IPS-18a (cell line): Measurements from ENCODE around the gene MYO5B.

Source experiments
- H3K27ac ChIP-seq: one replicate; pipeline ENCODE4 v1.5.1; 2013; ENCODE audit warnings: low read length
- H3K27me3 ChIP-seq: one replicate; pipeline ENCODE4 v1.6.1; 2013; ENCODE audit warnings: mild to moderate bottlenecking, low read length; ENCODE audit not compliant: control insufficient read depth, insufficient read depth
- H3K36me3 ChIP-seq: one replicate; pipeline ENCODE4 v1.6.1; 2013; ENCODE audit warnings: low read depth, low read length; ENCODE audit not compliant: control insufficient read depth
- H3K4me1 ChIP-seq: one replicate; pipeline ENCODE4 v1.6.1; 2013; ENCODE audit warnings: low read depth, low read length; ENCODE audit not compliant: control insufficient read depth
- H3K4me3 ChIP-seq: one replicate; pipeline ENCODE4 v1.5.1; 2013; ENCODE audit warnings: low read length
- H3K9ac ChIP-seq: one replicate; pipeline ENCODE4 v1.6.1; 2013; ENCODE audit warnings: mild to moderate bottlenecking, low read length, moderate library complexity
- H3K9me3 ChIP-seq: one replicate; pipeline ENCODE4 v1.6.1; 2013; ENCODE audit warnings: low read depth, low read length; ENCODE audit not compliant: control insufficient read depth

MYO5B gene

GRCh38 chr18:49854681-49855080, 340.3 kb downstream of the MYO5B start:
- Histone ChIP-seq H3K4me1 (peaks cover 3% of the 10 kb centered on the region), H3K27me3 (no peaks in the 10 kb centered on the region), H3K9ac (no peak overlapping the region), H3K9me3 (no peaks in the 10 kb centered on the region), H3K4me3 (no peak overlapping the region), H3K36me3 (no peaks in the 10 kb centered on the region), H3K27ac (no peak overlapping the region)

DNA sequence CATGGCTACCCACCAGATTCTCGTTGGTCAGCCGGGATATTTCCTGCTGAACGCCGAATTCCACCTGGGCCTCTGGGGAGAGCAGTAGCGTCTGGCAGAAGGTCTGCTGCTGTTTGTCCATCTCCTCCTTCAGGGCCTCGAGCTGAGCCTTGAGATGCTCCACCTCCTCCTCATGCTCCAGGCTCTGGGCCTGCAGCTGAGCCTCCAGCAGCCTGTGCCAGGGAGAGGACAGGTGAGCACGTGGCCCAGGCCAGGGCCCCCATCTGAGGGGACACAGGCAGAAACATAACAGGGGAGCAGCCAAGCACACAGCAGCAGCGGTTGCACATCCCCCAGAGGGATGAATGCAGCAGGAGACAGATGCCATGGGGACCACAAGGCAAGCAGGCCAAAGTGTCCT, 341.5 kb downstream of the MYO5B start:
- Histone ChIP-seq H3K27ac (no peak overlapping the region), H3K4me3 (no peak overlapping the region), H3K9ac (no peak overlapping the region), H3K9me3 (no peaks in the 10 kb centered on the region), H3K36me3 (no peaks in the 10 kb centered on the region), H3K4me1 (peaks cover 4% of the 10 kb centered on the region), H3K27me3 (no peaks in the 10 kb centered on the region)

- H3K9ac ChIP-seq = no peak overlapping the region
- no peak overlapping the region for H3K27ac ChIP-seq
- no peaks in the 10 kb centered on the region for H3K27me3 ChIP-seq
- no peak overlapping the region for H3K4me3 ChIP-seq
- peaks cover 3% of the 10 kb centered on the region for H3K4me1 ChIP-seq
- no peaks in the 10 kb centered on the region for H3K36me3 ChIP-seq
- H3K9me3 ChIP-seq = no peaks in the 10 kb centered on the region
Measured at GRCh38 chr18:49853011-49853410, 341.9 kb downstream of the MYO5B start.

DNA sequence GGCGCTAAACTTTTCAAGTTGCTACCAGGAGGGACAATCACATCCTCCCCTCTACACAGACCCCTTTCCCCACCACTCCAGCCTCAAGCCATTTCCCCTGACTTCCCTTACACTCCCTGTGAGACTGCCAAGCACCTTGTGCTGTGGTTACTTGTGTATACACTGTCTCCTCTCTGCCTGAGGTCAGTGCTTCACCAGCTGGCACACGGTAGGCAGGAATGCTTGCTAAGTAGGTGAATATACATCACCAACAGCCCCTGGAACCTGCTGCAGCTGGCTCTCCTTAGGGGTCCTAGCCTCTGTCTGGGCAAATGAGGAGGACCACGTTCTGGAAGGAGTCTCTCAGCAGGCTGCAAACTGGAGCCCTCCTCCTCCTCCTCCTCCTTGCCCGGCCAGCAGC, 343.3 kb downstream of the MYO5B start:
- peaks cover 3% of the 10 kb centered on the region for H3K4me1 ChIP-seq
- no peak overlapping the region for H3K9ac ChIP-seq
- no peaks in the 10 kb centered on the region for H3K36me3 ChIP-seq
- H3K4me3 ChIP-seq = no peak overlapping the region
- no peaks in the 10 kb centered on the region for H3K27me3 ChIP-seq
- H3K9me3 ChIP-seq = no peaks in the 10 kb centered on the region
- H3K27ac ChIP-seq = no peak overlapping the region

- H3K4me3 ChIP-seq = no peak overlapping the region
- peaks cover 13% of the 10 kb centered on the region for H3K4me1 ChIP-seq
- no peak overlapping the region for H3K9ac ChIP-seq
- H3K27me3 ChIP-seq = no peaks in the 10 kb centered on the region
- H3K27ac ChIP-seq = no peak overlapping the region
- H3K36me3 ChIP-seq = no peaks in the 10 kb centered on the region
- no peaks in the 10 kb centered on the region for H3K9me3 ChIP-seq
Measured at GRCh38 chr18:49850636-49851035, 344.3 kb downstream of the MYO5B start.

DNA sequence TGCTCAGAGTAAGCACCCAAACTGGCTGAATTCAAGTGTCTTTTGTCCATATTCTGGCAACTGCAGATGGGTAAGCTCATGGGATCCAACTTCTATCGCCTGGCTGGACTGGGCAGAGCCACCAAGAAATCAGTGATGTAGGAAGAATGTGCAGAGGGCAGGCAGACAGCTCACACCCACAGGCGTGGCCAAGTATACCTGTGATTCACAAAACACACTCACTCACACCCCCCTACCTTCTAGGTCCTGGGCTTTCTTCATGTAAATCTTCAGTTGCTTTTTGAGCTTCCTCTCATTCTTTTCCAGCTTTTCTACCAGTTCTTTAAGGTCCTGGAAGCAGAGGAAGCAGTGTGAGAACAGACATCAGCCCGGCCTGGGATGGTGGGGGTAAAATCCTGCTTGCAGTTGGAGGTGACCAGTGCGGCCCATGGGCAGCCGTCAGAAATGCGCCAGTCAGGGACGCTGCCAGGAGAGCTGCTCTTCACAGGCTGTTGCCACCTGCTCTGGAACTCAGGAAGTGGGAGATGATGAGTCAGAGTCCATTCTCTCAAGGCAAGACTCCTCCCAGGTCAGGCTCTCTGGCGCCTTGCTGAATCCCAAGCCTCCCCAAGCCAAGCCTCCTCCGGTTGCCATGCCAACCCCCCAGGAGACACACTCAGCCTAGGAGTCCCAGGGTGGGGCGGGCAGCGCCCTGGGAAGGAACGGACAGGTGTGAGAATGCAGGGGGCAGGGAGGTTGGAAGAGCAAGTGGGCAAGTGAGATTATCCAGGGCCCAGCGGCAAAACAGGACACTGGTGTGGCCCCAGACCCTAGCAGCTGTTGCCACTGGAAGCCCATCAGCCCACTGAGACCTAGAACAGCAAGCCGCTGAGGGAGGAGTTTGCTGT, 345.4 kb downstream of the MYO5B start:
- no peak overlapping the region for H3K27ac ChIP-seq
- no peak overlapping the region for H3K4me3 ChIP-seq
- no peaks in the 10 kb centered on the region for H3K9me3 ChIP-seq
- peaks cover 18% of the 10 kb centered on the region for H3K4me1 ChIP-seq
- H3K27me3 ChIP-seq = no peaks in the 10 kb centered on the region
- H3K36me3 ChIP-seq = no peaks in the 10 kb centered on the region
- H3K9ac ChIP-seq = no peak overlapping the region

GRCh38 chr18:49848115-49848514, 346.8 kb downstream of the MYO5B start:
- H3K36me3 ChIP-seq = no peaks in the 10 kb centered on the region
- no peaks in the 10 kb centered on the region for H3K9me3 ChIP-seq
- peaks cover 18% of the 10 kb centered on the region for H3K4me1 ChIP-seq
- H3K4me3 ChIP-seq = no peak overlapping the region
- H3K27me3 ChIP-seq = no peaks in the 10 kb centered on the region
- no peak overlapping the region for H3K9ac ChIP-seq
- H3K27ac ChIP-seq = no peak overlapping the region

DNA sequence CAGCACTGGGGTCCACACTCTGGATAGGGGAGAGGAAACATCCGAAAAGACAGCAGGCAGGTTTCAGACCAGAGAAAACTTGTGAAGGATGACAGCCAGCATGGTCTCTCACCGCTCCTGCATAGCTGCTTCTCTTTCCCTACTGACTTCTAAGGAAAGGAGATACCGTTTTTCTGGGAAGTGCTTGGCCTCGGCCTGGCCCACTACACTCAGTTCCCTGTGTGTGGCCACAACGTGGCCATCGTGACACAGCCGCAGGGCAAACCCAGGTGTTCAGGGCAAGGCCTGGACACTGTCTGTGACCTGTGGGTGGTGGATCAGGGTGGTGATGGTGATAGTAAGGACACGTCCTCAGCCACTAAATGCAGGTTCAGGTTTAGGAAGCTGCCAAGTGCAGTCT, 347.4 kb downstream of the MYO5B start:
- H3K9ac ChIP-seq = no peak overlapping the region
- no peaks in the 10 kb centered on the region for H3K27me3 ChIP-seq
- no peaks in the 10 kb centered on the region for H3K9me3 ChIP-seq
- H3K36me3 ChIP-seq = no peaks in the 10 kb centered on the region
- H3K4me1 ChIP-seq = peaks cover 18% of the 10 kb centered on the region
- no peak overlapping the region for H3K4me3 ChIP-seq
- no peak overlapping the region for H3K27ac ChIP-seq

- no peak overlapping the region for H3K9ac ChIP-seq
- no peaks in the 10 kb centered on the region for H3K36me3 ChIP-seq
- H3K4me3 ChIP-seq = no peak overlapping the region
- H3K9me3 ChIP-seq = no peaks in the 10 kb centered on the region
- H3K27ac ChIP-seq = no peak overlapping the region
- H3K4me1 ChIP-seq = peaks cover 18% of the 10 kb centered on the region
- no peaks in the 10 kb centered on the region for H3K27me3 ChIP-seq
Measured at GRCh38 chr18:49846718-49847470, 348.1 kb downstream of the MYO5B start.

GRCh38 chr18:49846361-49846662, 348.6 kb downstream of the MYO5B start:
- Histone ChIP-seq H3K36me3 (no peaks in the 10 kb centered on the region), H3K27me3 (no peaks in the 10 kb centered on the region), H3K9ac (no peak overlapping the region), H3K4me3 (no peak overlapping the region), H3K4me1 (peaks cover 18% of the 10 kb centered on the region), H3K27ac (no peak overlapping the region), H3K9me3 (no peaks in the 10 kb centered on the region)

DNA sequence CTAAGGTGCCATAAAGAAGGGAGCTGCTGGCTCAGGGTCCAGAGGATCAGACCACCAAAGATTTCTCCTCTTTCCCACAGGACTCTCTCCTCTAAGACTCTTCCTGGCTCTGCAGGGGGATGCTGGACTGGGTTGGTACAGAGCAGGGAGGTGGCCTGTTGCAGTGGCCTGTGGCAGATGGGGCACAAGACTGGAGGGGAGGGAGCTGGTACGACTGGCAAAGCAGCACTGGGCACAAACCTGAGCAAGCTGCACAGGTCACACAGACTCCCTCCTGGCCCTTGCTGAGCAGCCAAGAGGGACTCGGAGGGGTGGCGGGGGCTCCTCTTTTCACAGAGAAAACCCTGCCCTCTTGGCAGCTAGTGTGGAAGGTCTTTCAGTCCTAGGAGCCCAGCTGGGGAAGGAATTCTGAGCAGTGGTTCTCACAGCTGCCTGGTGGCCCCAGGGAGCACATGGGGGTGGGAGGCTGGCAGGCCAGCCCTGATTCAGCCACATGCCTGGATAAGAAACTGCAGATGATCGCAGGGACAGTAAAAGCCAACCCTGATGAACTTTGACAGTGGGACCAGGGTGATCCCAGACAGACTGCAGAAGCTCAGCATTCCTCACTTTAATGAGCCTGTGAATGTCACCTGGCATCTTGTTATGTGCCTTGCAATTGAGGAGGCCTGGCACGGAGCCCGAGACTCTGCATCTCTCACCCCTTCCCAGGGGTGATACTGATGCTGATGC, 349.2 kb downstream of the MYO5B start:
- Histone ChIP-seq H3K27ac (no peak overlapping the region), H3K36me3 (no peaks in the 10 kb centered on the region), H3K9me3 (no peaks in the 10 kb centered on the region), H3K9ac (no peak overlapping the region), H3K4me1 (peaks cover 18% of the 10 kb centered on the region), H3K4me3 (no peak overlapping the region), H3K27me3 (no peaks in the 10 kb centered on the region)
